ENCODE results near the gene SENP1. TPM values are rescaled to one million over a fixed set of nuclear protein-coding genes. Genes with fewer than 3 reads are reported as not detected.

The SENP1 gene
- total RNA-seq, 1 donor from 2014 or later = 5.1 TPM

GRCh38 chr12:48010366-48010970 lies 95.4 kb downstream of the SENP1 start:
- no peak for DNase-seq
- no peak for ATAC-seq (ENCODE audit: poor library complexity)
- intact Hi-C loops (cut with DNase I) = no loop called here

DNA sequence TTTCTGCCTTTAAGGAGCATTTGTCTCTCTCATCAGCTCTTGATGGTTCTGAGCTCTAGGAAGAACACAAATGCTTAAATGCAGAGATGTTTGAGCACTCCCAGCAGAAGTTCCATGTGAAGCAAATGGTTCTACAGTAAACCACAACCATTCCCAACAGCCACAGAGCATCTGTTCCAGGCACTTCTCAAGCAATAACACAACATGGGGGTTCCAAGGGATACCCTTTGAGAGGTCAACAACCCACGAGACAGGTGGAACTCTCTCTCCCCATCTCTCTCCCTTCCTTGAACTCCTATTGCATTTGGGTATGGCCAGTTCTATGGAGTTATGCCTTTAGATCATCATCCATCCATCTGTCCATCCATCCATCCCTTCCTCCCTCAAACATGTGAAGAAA lies 96.4 kb downstream of the SENP1 start:
- ATAC-seq (ENCODE audit: poor library complexity) = no peak
- DNase-seq = no peak
- intact Hi-C loops (cut with DNase I) = no loop called here

GRCh38 chr12:48008950-48009349 lies 96.9 kb downstream of the SENP1 start:
- DNase-seq (no peak), ATAC-seq (ENCODE audit: poor library complexity) (no peak)
- intact Hi-C loops (cut with DNase I) = no loop called here

GRCh38 chr12:48008349-48008748 lies 97.5 kb downstream of the SENP1 start:
- ATAC-seq (ENCODE audit: poor library complexity) = no peak
- intact Hi-C loops (cut with DNase I) = no loop called here

DNA sequence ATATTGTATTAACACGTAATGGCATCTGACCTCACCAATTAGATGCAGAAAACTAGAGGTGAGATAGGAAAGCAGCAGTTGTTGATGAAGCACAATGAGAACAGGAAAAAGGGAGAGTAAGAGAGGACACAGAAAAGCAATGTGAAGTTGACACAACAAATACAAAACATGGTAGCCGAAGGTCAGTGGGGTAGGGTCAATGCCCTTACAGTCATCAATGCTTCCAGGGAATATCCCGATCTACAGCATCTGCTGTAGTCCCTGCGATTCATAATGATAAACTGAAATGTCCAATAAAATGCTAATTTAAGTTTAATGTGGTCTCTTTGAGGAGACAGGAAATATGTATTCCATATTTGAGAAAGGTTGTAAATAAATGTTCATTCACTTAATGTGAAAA lies 98.7 kb downstream of the SENP1 start:
- intact Hi-C loops (cut with DNase I) = no loop called here

More at GRCh38 chr12:48008349-48008748, 97.5 kb downstream of the SENP1 start:
- DNase-seq = no peak

GRCh38 chr12:48005750-48006021 lies 100.2 kb downstream of the SENP1 start:
- intact Hi-C loops (cut with DNase I) = no loop called here
- ATAC-seq (ENCODE audit: poor library complexity) (no peak), DNase-seq (no peak)

More for the DNA sequence above, 98.7 kb downstream of the SENP1 start:
- no peak for DNase-seq
- no peak for ATAC-seq (ENCODE audit: poor library complexity)

- intact Hi-C loops (cut with DNase I) = no loop called here
- ATAC-seq (ENCODE audit: poor library complexity) = no peak
- no peak for DNase-seq
These were observed 100.7 kb downstream of the SENP1 start for GRCh38 chr12:48005001-48005749.

- peak; percentile 23 for ATAC-seq (ENCODE audit: poor library complexity)
These were observed 101.6 kb downstream of the SENP1 start, which contains the start of gene COL2A1 for GRCh38 chr12:48004053-48004941. TSS of gene COL2A1 (minus strand) at chr12:48004476. CDS start at chr12:48004321, 155 bp downstream.

GRCh38 chr12:48003226-48004052 lies 102.4 kb downstream of the SENP1 start:
- intact Hi-C loops (cut with DNase I) = no loop called here
- DNase-seq = no peak
- no peak for ATAC-seq (ENCODE audit: poor library complexity)

More at GRCh38 chr12:48004053-48004941, 101.6 kb downstream of the SENP1 start, which contains the start of gene COL2A1:
- intact Hi-C loops (cut with DNase I) = no loop called here
- no peak for DNase-seq

GRCh38 chr12:48002773-48003218 lies 103.1 kb downstream of the SENP1 start:
- ATAC-seq (ENCODE audit: poor library complexity) = peak; percentile 74
- intact Hi-C loops (cut with DNase I) = no loop called here

GRCh38 chr12:48002414-48002730 lies 103.5 kb downstream of the SENP1 start:
- ATAC-seq (ENCODE audit: poor library complexity) = no peak
- intact Hi-C loops (cut with DNase I) = no loop called here

More at GRCh38 chr12:48002773-48003218, 103.1 kb downstream of the SENP1 start:
- DNase-seq = peak; percentile 67

GRCh38 chr12:48001505-48002413 lies 104.1 kb downstream of the SENP1 start:
- intact Hi-C loops (cut with DNase I) = no loop called here
- ATAC-seq (ENCODE audit: poor library complexity) = peak; percentile 92
- peak; percentile 67 for DNase-seq

More at GRCh38 chr12:48002414-48002730, 103.5 kb downstream of the SENP1 start:
- DNase-seq = no peak

DNA sequence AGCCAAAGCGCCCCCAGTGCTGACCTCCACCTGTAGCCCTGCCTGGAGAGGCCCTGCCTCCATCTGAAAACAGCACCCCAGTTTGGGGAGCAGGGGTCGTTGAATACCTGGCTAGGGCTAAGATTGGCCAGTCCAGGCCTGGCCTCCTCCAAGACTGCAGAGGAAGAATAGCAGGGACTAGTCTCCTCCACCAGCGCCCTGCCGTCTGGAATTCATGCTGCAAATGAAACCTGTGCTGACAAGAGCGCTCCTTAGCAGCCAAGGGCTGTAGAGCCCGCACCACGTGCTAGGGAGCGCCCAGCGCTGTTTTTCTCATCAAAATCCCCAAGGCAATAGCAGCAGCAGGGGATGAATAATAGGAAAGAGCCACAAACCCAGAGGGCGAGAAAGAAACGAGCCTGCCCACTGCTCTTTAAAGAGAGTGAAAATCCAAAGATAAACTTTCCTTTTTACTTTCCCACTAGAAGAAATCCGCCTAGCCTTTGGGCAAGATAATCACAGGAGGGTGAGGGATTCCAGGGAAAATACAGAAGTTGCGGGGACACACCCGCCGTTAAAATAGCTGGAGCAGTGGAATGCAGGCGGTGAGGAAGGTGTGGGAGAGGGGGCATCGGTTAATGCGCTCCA lies 104.9 kb downstream of the SENP1 start:
- DNase-seq = no peak
- intact Hi-C loops (cut with DNase I) = no loop called here

GRCh38 chr12:47999816-48000215 lies 106.1 kb downstream of the SENP1 start:
- DNase-seq = no peak
- intact Hi-C loops (cut with DNase I) = no loop called here
- ATAC-seq (ENCODE audit: poor library complexity) = no peak

More for the DNA sequence above, 104.9 kb downstream of the SENP1 start:
- peak; percentile 59 for ATAC-seq (ENCODE audit: poor library complexity)

GRCh38 chr12:47997321-47997720 lies 108.6 kb downstream of the SENP1 start:
- ATAC-seq (ENCODE audit: poor library complexity) = no peak
- DNase-seq = no peak
- intact Hi-C loops (cut with DNase I) = no loop called here

- intact Hi-C loops (cut with DNase I) = no loop called here
- no peak for DNase-seq
- peak; percentile 45 for ATAC-seq (ENCODE audit: poor library complexity)
These were observed 109.9 kb downstream of the SENP1 start for GRCh38 chr12:47995981-47996401.

DNA sequence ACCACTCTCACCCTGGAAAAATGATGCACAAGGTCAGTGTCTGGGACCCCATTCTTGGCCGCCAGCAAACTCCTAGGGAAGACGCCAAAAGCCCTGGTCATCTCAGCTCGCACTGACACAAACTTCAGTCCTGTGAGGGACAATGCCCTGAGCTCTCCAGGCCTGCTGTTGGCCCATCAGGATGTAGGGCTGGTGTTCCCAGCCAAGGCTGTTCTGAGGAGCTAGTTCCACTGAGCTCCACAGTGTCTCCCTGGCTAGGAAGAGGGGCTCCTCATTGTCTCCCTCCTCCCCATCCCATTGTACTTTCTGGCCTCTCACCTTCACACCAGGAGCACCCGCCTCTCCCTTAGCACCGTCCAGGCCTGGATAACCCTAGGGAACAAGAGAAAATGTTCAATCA lies 112.4 kb downstream of the SENP1 start:
- no peak for DNase-seq
- no peak for ATAC-seq (ENCODE audit: poor library complexity)
- intact Hi-C loops (cut with DNase I) = no loop called here

Data from Right ventricle myocardium superior (tissue), 1 donor.